DMS114 treated with DMSO at 0.1 percent for 48 hours (cell line): ENCODE measurements around the gene METTL27.
"Not testable (repeated sequence)": the region's sequence is repeated elsewhere in the genome, so short reads cannot be mapped to it uniquely, and the experiment has no call there.

Experiments
- DNase-seq: peaks from one replicate; lab custom pipeline; 2025; ENCODE audit not compliant: unreplicated experiment; lab: John Stamatoyannopoulos, UW

METTL27 gene

GRCh38 chr7:73821597-73822285 is 20.6 kb downstream of the METTL27 start:
- DNase-seq, result not testable (repeated sequence)

- no peak for DNase-seq
Measured at GRCh38 chr7:73820013-73820412, 22.3 kb downstream of the METTL27 start.

DNA sequence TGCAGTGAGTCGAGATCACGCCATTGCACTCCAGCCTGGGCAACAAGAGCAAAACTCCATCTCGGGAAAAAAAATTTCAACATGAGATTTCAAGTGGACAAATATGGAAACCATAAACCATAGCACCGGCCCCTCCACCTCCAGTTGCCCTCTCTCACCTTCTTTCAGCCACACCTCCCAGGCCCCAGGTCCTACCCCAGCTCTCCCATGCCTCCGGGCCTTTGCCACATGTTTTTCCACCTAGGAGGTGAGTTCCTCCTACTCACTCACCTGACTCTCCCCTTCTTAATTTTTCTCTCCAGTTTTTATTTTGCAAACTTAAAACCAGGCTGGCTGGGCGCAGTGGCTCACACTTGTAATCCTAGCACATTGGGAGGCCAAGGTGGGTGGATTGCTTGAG is 25.2 kb downstream of the METTL27 start:
- DNase-seq, result no peak

DNA sequence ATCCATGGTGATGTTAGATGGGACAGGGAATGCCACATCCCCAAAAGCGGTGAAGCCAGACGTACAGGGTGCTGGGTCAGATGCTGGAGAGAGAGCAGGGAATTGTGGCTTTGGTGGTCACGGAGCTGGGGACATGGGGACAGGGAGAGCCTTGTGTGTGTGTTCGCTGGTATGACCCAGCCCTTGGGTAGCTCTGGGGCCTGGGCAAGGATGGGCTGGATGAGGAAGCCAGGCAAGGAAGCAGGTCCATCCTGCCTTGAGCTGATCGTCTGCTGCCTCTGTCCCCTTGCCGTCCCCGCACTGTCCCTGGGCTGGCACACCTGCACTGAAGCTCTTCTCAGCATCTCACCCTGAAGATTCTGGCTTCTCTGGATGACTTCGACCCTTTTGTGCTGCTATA is 26.9 kb downstream of the METTL27 start:
- no peak for DNase-seq

DNA sequence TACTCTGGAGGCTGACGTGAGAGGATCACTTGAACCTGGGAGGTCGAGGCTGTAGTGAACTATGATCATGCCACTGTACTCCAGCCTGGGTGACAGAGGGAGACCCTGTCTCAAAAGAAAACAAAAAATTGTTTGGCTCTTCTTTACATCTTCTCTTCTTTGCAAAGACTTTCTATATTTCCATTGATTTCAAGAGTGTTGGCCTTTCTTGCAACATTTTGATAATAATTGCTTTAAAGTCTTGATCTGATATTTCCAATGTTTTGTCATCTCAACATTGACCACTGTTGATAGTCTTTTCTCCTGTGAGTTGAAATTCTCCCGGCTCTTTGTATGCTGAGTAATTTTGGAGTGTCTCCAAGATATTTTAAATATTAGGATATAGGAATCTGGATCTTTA is 29.3 kb downstream of the METTL27 start:
- no peak for DNase-seq

DNA sequence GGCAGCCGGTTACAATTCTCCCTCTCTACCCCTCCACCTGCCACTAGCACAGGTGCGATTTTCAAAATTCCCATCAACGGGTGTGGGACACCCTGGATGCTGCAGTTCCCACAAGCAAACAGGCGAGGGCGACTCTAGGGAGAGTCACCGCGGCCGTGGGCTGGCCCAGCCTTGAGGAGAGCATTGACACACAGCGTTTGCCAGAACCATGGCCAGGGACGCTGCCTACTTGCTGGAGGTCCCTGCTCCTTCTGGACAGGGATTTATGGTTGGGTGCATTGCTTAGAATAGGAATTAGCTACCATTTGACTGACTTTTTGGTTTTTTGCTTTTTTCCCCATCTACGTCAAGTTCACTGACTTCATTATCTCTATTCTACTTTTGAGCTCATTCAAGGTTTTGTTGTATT is 30.6 kb downstream of the METTL27 start:
- no peak for DNase-seq

GRCh38 chr7:73810998-73811360 is 31.3 kb downstream of the METTL27 start:
- no peak for DNase-seq

DNA sequence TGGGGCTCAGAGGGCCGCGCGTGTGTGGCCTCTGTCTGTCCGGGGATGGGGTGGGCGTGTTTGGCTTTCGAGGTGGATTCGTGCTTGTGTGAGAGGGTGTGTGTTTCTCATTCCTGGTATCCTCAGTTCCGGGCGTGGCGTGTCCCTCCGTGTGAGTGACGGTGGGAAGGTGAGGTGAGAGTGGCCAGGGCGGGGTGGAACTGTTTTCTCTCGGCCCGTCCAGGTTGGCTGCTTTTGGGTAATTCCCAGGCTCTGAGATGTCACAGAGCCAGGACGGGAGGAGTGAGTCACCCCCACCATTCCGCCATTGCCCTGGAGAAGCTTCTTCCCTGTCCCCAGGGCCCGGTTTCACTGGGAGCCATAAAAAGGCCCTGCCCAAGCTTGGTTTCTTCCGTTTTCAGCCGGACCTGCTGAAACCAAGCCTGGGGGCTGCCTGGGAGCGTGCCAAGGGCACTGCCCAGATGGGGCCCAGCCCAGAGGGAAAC is 32.8 kb downstream of the METTL27 start:
- no peak for DNase-seq

- no peak for DNase-seq
Measured at GRCh38 chr7:73802459-73802858, 39.9 kb downstream of the METTL27 start.

- DNase-seq, result no peak
Measured at GRCh38 chr7:73801577-73801976, 40.7 kb downstream of the METTL27 start.

- no peak for DNase-seq
Measured at GRCh38 chr7:73799282-73800141, 42.8 kb downstream of the METTL27 start.

DNA sequence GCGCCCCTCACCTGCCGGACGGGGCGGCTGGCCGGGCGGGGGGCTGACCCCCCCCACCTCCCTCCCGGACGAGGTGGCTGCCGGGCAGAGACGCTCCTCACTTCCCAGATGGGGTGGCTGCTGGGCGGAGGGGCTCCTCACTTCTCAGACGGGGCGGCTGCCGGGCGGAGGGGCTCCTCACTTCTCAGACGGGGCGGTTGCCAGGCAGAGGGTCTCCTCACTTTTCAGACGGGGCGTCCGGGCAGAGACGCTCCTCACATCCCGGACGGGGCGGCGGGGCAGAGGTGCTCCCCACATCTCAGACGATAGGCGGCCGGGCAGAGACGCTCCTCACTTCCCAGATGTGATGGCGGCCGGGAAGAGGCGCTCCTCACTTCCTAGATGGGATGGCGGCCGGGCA is 45.1 kb downstream of the METTL27 start:
- not testable (repeated sequence) for DNase-seq

DNA sequence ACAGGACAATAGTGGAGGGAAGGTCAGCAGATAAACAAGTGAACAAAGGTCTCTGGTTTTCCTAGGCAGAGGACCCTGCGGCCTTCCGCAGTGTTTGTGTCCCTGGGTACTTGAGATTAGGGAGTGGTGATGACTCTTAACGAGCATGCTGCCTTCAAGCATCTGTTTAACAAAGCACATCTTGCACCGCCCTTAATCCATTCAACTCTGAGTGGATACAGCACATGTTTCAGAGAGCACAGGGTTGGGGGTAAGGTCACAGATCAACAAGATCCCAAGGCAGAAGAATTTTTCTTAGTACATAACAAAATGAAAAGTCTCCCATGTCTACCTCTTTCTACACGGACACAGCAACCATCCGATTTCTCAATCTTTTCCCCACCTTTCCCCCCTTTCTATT is 45.7 kb downstream of the METTL27 start:
- DNase-seq, result not testable (repeated sequence)

DNA sequence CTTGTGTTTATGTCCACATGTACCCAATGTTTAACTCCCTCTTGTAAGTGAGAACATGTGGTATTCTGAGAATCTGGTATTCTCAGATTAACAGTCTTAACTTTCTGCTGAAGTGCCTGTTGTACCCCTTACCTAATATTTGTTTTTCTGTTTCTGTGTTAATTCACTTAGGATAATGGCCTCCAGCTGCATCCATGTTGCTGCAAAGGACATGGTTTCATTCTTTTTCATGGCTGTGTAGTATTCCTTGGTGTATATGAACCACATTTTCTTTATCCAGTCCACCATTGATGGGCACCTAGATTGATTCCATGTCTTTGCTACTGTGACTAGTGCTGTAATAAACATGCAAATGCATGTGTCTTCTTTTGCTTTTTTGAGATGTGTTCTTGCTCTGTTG is 47.1 kb downstream of the METTL27 start:
- DNase-seq, result not testable (repeated sequence)

DNA sequence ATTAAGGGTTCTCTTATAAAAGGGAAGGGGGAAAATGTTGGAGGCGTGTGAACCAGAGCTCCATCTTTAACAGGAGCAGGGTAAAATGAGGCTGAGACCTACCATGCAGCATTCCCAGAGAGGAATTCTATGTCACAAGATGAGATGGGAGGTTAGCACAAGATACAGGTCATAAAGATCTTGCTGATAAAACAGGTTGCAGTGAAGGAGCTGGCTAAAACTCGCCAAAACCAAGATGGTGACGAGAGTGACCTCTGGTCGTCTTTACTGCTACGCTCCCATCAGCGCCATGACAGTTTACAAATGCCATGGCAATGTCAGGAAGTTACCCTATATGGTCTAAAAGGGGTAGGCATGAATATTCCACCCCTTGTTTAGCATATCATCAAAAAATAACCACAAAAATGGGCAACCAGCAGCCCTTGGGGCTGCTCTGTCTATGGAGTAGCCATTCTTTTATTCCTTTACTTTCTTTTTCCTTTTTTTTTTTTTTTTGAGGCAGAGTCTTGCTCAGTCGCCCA is 51.1 kb downstream of the METTL27 start:
- not testable (repeated sequence) for DNase-seq

GRCh38 chr7:73789051-73789450 is 53.3 kb downstream of the METTL27 start:
- DNase-seq, result no peak

GRCh38 chr7:73787786-73788048 is 54.6 kb downstream of the METTL27 start:
- not testable (repeated sequence) for DNase-seq

GRCh38 chr7:73786588-73786987 is 55.7 kb downstream of the METTL27 start:
- no peak for DNase-seq
